Stimulated activated CD8-positive, alpha-beta memory T cell treated with anti-CD3 and anti-CD28 coated beads, Interleukin-4, amount 100 ng/mL, for 1 hour (primary cell): ENCODE measurements around the gene ZNF568.

ENCODE experiments used
- DNase-seq, 2 donors: peaks; one replicate each; pipeline ENCODE4 v3.0.0-alpha.2; 2020; ENCODE audit warnings: low read depth in 2 of 2, low spot score in 1 of 2

ZNF568 gene

GRCh38 chr19:36915992-36916830 is at the start of gene ZNF568, which contains the start of gene ZNF829:
ZNF568 (plus strand) TSS chr19:36916332; CDS start chr19:36922771, 6,439 bp downstream.
ZNF829 (minus strand) TSS chr19:36916291; CDS start chr19:36915167, 1,124 bp downstream.
- peak; percentile 71 to 81 for DNase-seq

GRCh38 chr19:36876993-36877938 is 38.9 kb upstream of the ZNF568 start:
- DNase-seq = no peak

GRCh38 chr19:36891768-36892357 is 24.3 kb upstream of the ZNF568 start:
- no peak for DNase-seq

- no peak for DNase-seq
Observed at GRCh38 chr19:36894849-36895383, 21.2 kb upstream of the ZNF568 start.

GRCh38 chr19:36898422-36898821 is 17.7 kb upstream of the ZNF568 start:
- DNase-seq = no peak

- DNase-seq = no peak
Observed at GRCh38 chr19:36916991-36917390, 859 bp downstream of the ZNF568 start.

- DNase-seq = no peak
Observed at GRCh38 chr19:36918090-36918489, 2.0 kb downstream of the ZNF568 start.

- DNase-seq = no peak
Observed at GRCh38 chr19:36931684-36932083, 15.6 kb downstream of the ZNF568 start.

- no peak for DNase-seq
Observed at GRCh38 chr19:36939153-36939552, 23.0 kb downstream of the ZNF568 start.

GRCh38 chr19:36950335-36951119 is 34.4 kb downstream of the ZNF568 start:
- no peak for DNase-seq

- DNase-seq = no peak
Observed at GRCh38 chr19:36962346-36962745, 46.2 kb downstream of the ZNF568 start.

- no peak for DNase-seq
Observed at GRCh38 chr19:36963280-36963679, 47.1 kb downstream of the ZNF568 start.

- no peak for DNase-seq
Observed at GRCh38 chr19:36972571-36972970, 56.4 kb downstream of the ZNF568 start.

- peak; percentile 55 for DNase-seq
Observed at GRCh38 chr19:36973021-36973843, 57.1 kb downstream of the ZNF568 start.

GRCh38 chr19:36973844-36974195 is 57.7 kb downstream of the ZNF568 start:
- DNase-seq = no peak

GRCh38 chr19:36986131-36986530 is 70.0 kb downstream of the ZNF568 start:
- DNase-seq = no peak

- no peak for DNase-seq
Observed at GRCh38 chr19:36986601-36987000, 70.5 kb downstream of the ZNF568 start.

- DNase-seq = no peak
Observed at GRCh38 chr19:36987091-36987490, 71.0 kb downstream of the ZNF568 start.

- no peak for DNase-seq
Observed at GRCh38 chr19:36997152-36997842, 81.2 kb downstream of the ZNF568 start.
